SK-N-SH treated with all-trans-retinoic acid at 6 μM for 48 hours (cell line): ENCODE data around the gene COBL.

Experiments
- ATAC-seq: fragments of 200-7000 bp; cut with Tn5 transposase; 3 replicates; pipeline ENCODE4 v1.9.1; 2020; ENCODE audit warnings: mild to moderate bottlenecking, moderate library complexity
- ARNTL ChIP-seq: fragments of 450-650 bp; formaldehyde crosslinking; IDR thresholded peaks from 2 replicates; pipeline ENCODE4 v1.5.0; 2020; ENCODE audit warnings: low read depth, mild to moderate bottlenecking, moderate library complexity, borderline replicate concordance
- BACH2 ChIP-seq: fragments of 250-450 bp; sonication (Bioruptor Pico); IDR thresholded peaks from 2 replicates; pipeline ENCODE4 v1.9.0; 2021; ENCODE audit warnings: mild to moderate bottlenecking, borderline replicate concordance
- CSDC2 ChIP-seq: fragments of 250-450 bp; sonication (Bioruptor Pico); IDR thresholded peaks from 2 replicates; pipeline ENCODE4 v1.5.0; 2020; ENCODE audit warnings: mild to moderate bottlenecking, moderate library complexity
- CSRNP3 ChIP-seq: fragments of 250-450 bp; sonication (Bioruptor Pico); IDR thresholded peaks from 2 replicates; pipeline ENCODE4 v1.5.1; 2021; ENCODE audit warnings: mild to moderate bottlenecking, moderate library complexity
- ESRRG ChIP-seq: fragments of 250-450 bp; sonication (Bioruptor Pico); IDR thresholded peaks from 2 replicates; pipeline ENCODE4 v1.6.1; 2021; ENCODE audit warnings: mild to moderate bottlenecking
- GLIS3 ChIP-seq: fragments of 250-450 bp; sonication (Bioruptor Pico); IDR thresholded peaks from 2 replicates; pipeline ENCODE4 v1.5.0; 2020; ENCODE audit warnings: mild to moderate bottlenecking, moderate library complexity
- ISL1 ChIP-seq: fragments of 250-450 bp; sonication (Bioruptor Pico); IDR thresholded peaks from 2 replicates; pipeline ENCODE4 v2.1.2; 2022; ENCODE audit warnings: mild to moderate bottlenecking, moderate library complexity
- OSR1 ChIP-seq: fragments of 250-450 bp; sonication (Bioruptor Pico); IDR thresholded peaks from 2 replicates; pipeline ENCODE4 v1.8.0; 2022; ENCODE audit warnings: moderate library complexity, mild to moderate bottlenecking, inconsistent platforms
- PATZ1 ChIP-seq: fragments of 250-450 bp; sonication (Bioruptor Pico); IDR thresholded peaks from 2 replicates; pipeline ENCODE4 v1.8.0; 2020; ENCODE audit warnings: mild to moderate bottlenecking, moderate library complexity, borderline replicate concordance
- POU6F1 ChIP-seq: fragments of 250-450 bp; sonication (Bioruptor Pico); IDR thresholded peaks from 2 replicates; pipeline ENCODE4 v1.8.0; 2021; ENCODE audit warnings: low read depth, mild to moderate bottlenecking, moderate library complexity, borderline replicate concordance
- PPARA ChIP-seq: fragments of 250-450 bp; sonication (Bioruptor Pico); IDR thresholded peaks from 2 replicates; pipeline ENCODE4 v1.5.0; 2020; ENCODE audit warnings: mild to moderate bottlenecking, borderline replicate concordance
- TCF4 ChIP-seq: fragments of 250-450 bp; sonication (Bioruptor Pico); IDR thresholded peaks from 2 replicates; pipeline ENCODE4 v1.8.0; 2021; ENCODE audit warnings: mild to moderate bottlenecking, moderate library complexity, borderline replicate concordance
- TOX ChIP-seq: fragments of 250-450 bp; sonication (Bioruptor Pico); IDR thresholded peaks from 2 replicates; pipeline ENCODE4 v1.8.0; 2021; ENCODE audit warnings: mild to moderate bottlenecking, moderate library complexity, borderline replicate concordance
- TSHZ2 ChIP-seq: fragments of 250-450 bp; sonication (Bioruptor Pico); IDR thresholded peaks from 2 replicates; pipeline ENCODE4 v1.5.0; 2020; ENCODE audit warnings: mild to moderate bottlenecking, moderate library complexity
- ZFP3 ChIP-seq: fragments of 250-450 bp; sonication (Bioruptor Pico); IDR thresholded peaks from 2 replicates; pipeline ENCODE4 v1.5.0; 2020; ENCODE audit warnings: mild to moderate bottlenecking, moderate library complexity
- ZFP30 ChIP-seq: fragments of 450-650 bp; formaldehyde crosslinking; IDR thresholded peaks from 2 replicates; pipeline ENCODE4 v1.5.0; 2022; ENCODE audit warnings: mild to moderate bottlenecking, moderate library complexity
- ZNF565 ChIP-seq: fragments of 450-650 bp; formaldehyde crosslinking; conservative IDR thresholded peaks from 2 replicates; pipeline ENCODE4 v1.5.0; 2020; ENCODE audit warnings: low read depth, mild to moderate bottlenecking, moderate library complexity
- ZNF70 ChIP-seq: fragments of 450-650 bp; formaldehyde crosslinking; IDR thresholded peaks from 2 replicates; pipeline ENCODE4 v1.5.0; 2020; ENCODE audit warnings: mild to moderate bottlenecking, moderate library complexity
- ZNF8 ChIP-seq: fragments of 450-650 bp; formaldehyde crosslinking; IDR thresholded peaks from 2 replicates; pipeline ENCODE4 v1.5.0; 2020; ENCODE audit warnings: mild to moderate bottlenecking, moderate library complexity

Gene COBL

GRCh38 chr7:51224811-51225595 lies 91.6 kb downstream of the COBL start:
- TF ChIP-seq ZFP3 (CRISPR knock-in tag) (no peak), BACH2 (CRISPR knock-in tag) (no peak)
- no peak for ATAC-seq

GRCh38 chr7:51223505-51223904 lies 93.1 kb downstream of the COBL start:
- no peak for ATAC-seq
- TF ChIP-seq ZFP3 (CRISPR knock-in tag) = no peak
- no peak for TF ChIP-seq CSDC2
- TF ChIP-seq, all 23 proteins: peak for 0

- TF ChIP-seq ZNF70 (no peak), ZNF8 (no peak), PPARA (no peak), CSDC2 (no peak), POU6F1 (CRISPR knock-in tag) (no peak), TOX (no peak), ZNF565 (no peak), BACH2 (CRISPR knock-in tag) (no peak), ZFP3 (CRISPR knock-in tag) (no peak), OSR1 (no peak), ESRRG (CRISPR knock-in tag) (no peak)
- no peak for ATAC-seq
These were observed 93.7 kb downstream of the COBL start for GRCh38 chr7:51222916-51223315.

GRCh38 chr7:51220226-51220625 lies 96.4 kb downstream of the COBL start:
- TF ChIP-seq TSHZ2 (CRISPR knock-in tag) (no peak), ESRRG (CRISPR knock-in tag) (no peak), ZNF8 (no peak), GLIS3 (no peak), PPARA (no peak), OSR1 (no peak), TOX (no peak), TCF4 (CRISPR knock-in tag) (no peak), ISL1 (CRISPR knock-in tag) (no peak), PATZ1 (CRISPR knock-in tag) (no peak), ARNTL (CRISPR knock-in tag) (no peak), POU6F1 (CRISPR knock-in tag) (no peak), ZFP30 (no peak), ZNF70 (no peak), BACH2 (CRISPR knock-in tag) (no peak), CSDC2 (no peak), ZFP3 (CRISPR knock-in tag) (no peak), CSRNP3 (CRISPR knock-in tag) (no peak)
- no peak for ATAC-seq
